K562 treated with DMSO at 1 percent for 12 hours (cell line): ENCODE measurements around the gene SH2D1A. TPM values are rescaled to one million over a fixed set of nuclear protein-coding genes. Genes with fewer than 3 reads are reported as not detected.

Experiments
- total RNA-seq: library from RNA; unstranded; fragments of 300-600 nt; gene quantifications from 2 replicates; pipeline ENCODE4 v1.2.3, GENCODE V29; 2022; ENCODE audit not compliant: insufficient read depth

SH2D1A gene
- total RNA-seq, result not detected in 2 replicates

GRCh38 chrX:124346117-124346876 lies at the start of gene SH2D1A:
Gene SH2D1A (plus strand): TSS chrX:124346563. CDS start chrX:124346643, 80 bp downstream.

GRCh38 chrX:124332481-124333424 lies 13.6 kb upstream of the SH2D1A start, which contains the start of gene TEX13D:
Gene TEX13D (plus strand): TSS chrX:124332660. CDS start chrX:124332918, 258 bp downstream.

Other genes with a start within 250 kb of the SH2D1A start
- not detected in 2 replicates for gene TEX13D, start 13.9 kb upstream of the SH2D1A start, total RNA-seq